CD4-positive, alpha-beta T cell treated with Interleukin-4 for 1 hour (primary cell): ENCODE results near the gene CDK5RAP1.
"Not testable (repeated sequence)": the region's sequence is repeated elsewhere in the genome, so short reads cannot be mapped to it uniquely, and the experiment has no call there.

Experiments
- DNase-seq, 2 donors: peaks; one replicate each; pipeline ENCODE4 v3.0.0-alpha.2; 2020 to 2022

The CDK5RAP1 gene

GRCh38 chr20:33401184-33401920 lies at the start of gene CDK5RAP1:
CDK5RAP1 (minus strand) TSS chr20:33401519; CDS start chr20:33397064, 4,455 bp downstream.
- peak; percentile 88 to 89 for DNase-seq

- no peak for DNase-seq
Observed at GRCh38 chr20:33450867-33451266, 49.5 kb upstream of the CDK5RAP1 start.

GRCh38 chr20:33445881-33446625 lies 44.7 kb upstream of the CDK5RAP1 start:
- DNase-seq, result no peak

- peak; percentile 26 to 40 for DNase-seq
Observed at GRCh38 chr20:33444797-33445560, 43.7 kb upstream of the CDK5RAP1 start.

GRCh38 chr20:33443512-33444239 lies 42.4 kb upstream of the CDK5RAP1 start, which contains the start of gene SNTA1:
SNTA1 (minus strand) TSS chr20:33443763; CDS start chr20:33443620, 143 bp downstream.
- peak; percentile 92 to 93 for DNase-seq

GRCh38 chr20:33443006-33443511 lies 41.7 kb upstream of the CDK5RAP1 start:
- peak in 1 of 2 donors; percentile 3 for DNase-seq

- no peak for DNase-seq
Observed at GRCh38 chr20:33442136-33443005, 41.1 kb upstream of the CDK5RAP1 start.

GRCh38 chr20:33441142-33441955 lies 40.0 kb upstream of the CDK5RAP1 start:
- DNase-seq, result no peak

GRCh38 chr20:33440562-33440961 lies 39.2 kb upstream of the CDK5RAP1 start:
- not testable (repeated sequence) for DNase-seq

- DNase-seq, result no peak
Observed at GRCh38 chr20:33438481-33438880, 37.2 kb upstream of the CDK5RAP1 start.

- DNase-seq, result no peak
Observed at GRCh38 chr20:33437141-33437911, 36.0 kb upstream of the CDK5RAP1 start.

- DNase-seq, result no peak
Observed at GRCh38 chr20:33434434-33434833, 33.1 kb upstream of the CDK5RAP1 start.

GRCh38 chr20:33433465-33434234 lies 32.3 kb upstream of the CDK5RAP1 start:
- DNase-seq, result no peak

- no peak for DNase-seq
Observed at GRCh38 chr20:33431797-33432381, 30.6 kb upstream of the CDK5RAP1 start.

- not testable (repeated sequence) for DNase-seq
Observed at GRCh38 chr20:33423875-33424274, 22.6 kb upstream of the CDK5RAP1 start.

GRCh38 chr20:33423141-33423834 lies 22.0 kb upstream of the CDK5RAP1 start:
- no peak for DNase-seq

GRCh38 chr20:33419140-33419974 lies 18.0 kb upstream of the CDK5RAP1 start:
- no peak for DNase-seq
